Trophoblast cell (in vitro differentiated cells and primary cell): Measurements from ENCODE around the gene ADA.

Source experiments
- DNase-seq, 2 donors: peaks; one replicate each; pipeline ENCODE4 v3.0.0-alpha.2; 2016
- H2AFZ ChIP-seq: 2 replicates; pipeline ENCODE4 v1.6.1; 2013; ENCODE audit warnings: low read length, moderate library complexity, mild to moderate bottlenecking; ENCODE audit not compliant: insufficient read depth, poor library complexity
- H2AK5ac ChIP-seq: 2 replicates; pipeline ENCODE4 v1.6.1; 2013; ENCODE audit warnings: mild to moderate bottlenecking, low read length
- H2BK120ac ChIP-seq: 2 replicates; pipeline ENCODE4 v1.6.1; 2013; ENCODE audit warnings: low read length, mild to moderate bottlenecking, moderate library complexity; ENCODE audit not compliant: insufficient read depth, poor library complexity
- H2BK12ac ChIP-seq: 2 replicates; pipeline ENCODE4 v1.6.1; 2013; ENCODE audit warnings: mild to moderate bottlenecking, low read length, moderate library complexity
- H2BK5ac ChIP-seq: 2 replicates; pipeline ENCODE4 v1.6.1; 2013; ENCODE audit warnings: low read length, low read depth, moderate library complexity, mild to moderate bottlenecking; ENCODE audit not compliant: poor library complexity
- H3K14ac ChIP-seq: 2 replicates; pipeline ENCODE4 v1.6.1; 2013; ENCODE audit warnings: mild to moderate bottlenecking, low read length
- H3K18ac ChIP-seq: 2 replicates; pipeline ENCODE4 v1.6.1; 2013; ENCODE audit warnings: mild to moderate bottlenecking, low read length
- H3K23ac ChIP-seq: 2 replicates; pipeline ENCODE4 v1.6.1; 2013; ENCODE audit warnings: low read length
- H3K27ac ChIP-seq: 2 replicates; pipeline ENCODE4 v1.5.1; 2013; ENCODE audit warnings: low read depth, mild to moderate bottlenecking, inconsistent platforms, low read length, moderate library complexity
- H3K27me3 ChIP-seq: 2 replicates; pipeline ENCODE4 v1.6.1; 2013; ENCODE audit warnings: inconsistent platforms, mild to moderate bottlenecking, low read length, moderate library complexity; ENCODE audit not compliant: insufficient read depth
- H3K36me3 ChIP-seq, 2 experiments: 1 replicate in 1 of 2; 2 replicates in 1 of 2; pipeline ENCODE4 v1.6.1; 2013; ENCODE audit warnings: low read length in 2 of 2, mild to moderate bottlenecking in 2 of 2, moderate library complexity in 1 of 2; ENCODE audit not compliant: insufficient read depth in 2 of 2, control insufficient read depth in 1 of 2
- H3K4ac ChIP-seq: 2 replicates; pipeline ENCODE4 v1.6.1; 2013; ENCODE audit warnings: low read depth, mild to moderate bottlenecking, low read length, moderate library complexity
- H3K4me1 ChIP-seq, 2 experiments: 1 replicate in 1 of 2; 2 replicates in 1 of 2; pipeline ENCODE4 v1.6.1; 2013; ENCODE audit warnings: low read length in 2 of 2, mild to moderate bottlenecking in 2 of 2, moderate library complexity in 1 of 2; ENCODE audit not compliant: insufficient read depth in 2 of 2, control insufficient read depth in 1 of 2
- H3K4me2 ChIP-seq: 2 replicates; pipeline ENCODE4 v1.6.1; 2013; ENCODE audit warnings: inconsistent platforms, mild to moderate bottlenecking, low read length, moderate library complexity
- H3K4me3 ChIP-seq: 2 replicates; pipeline ENCODE4 v1.5.1; 2013; ENCODE audit warnings: mild to moderate bottlenecking, low read depth, low read length, inconsistent platforms
- H3K79me1 ChIP-seq: one replicate; pipeline ENCODE4 v1.6.1; 2013; ENCODE audit warnings: low read length
- H3K79me2 ChIP-seq: 2 replicates; pipeline ENCODE4 v1.6.1; 2013; ENCODE audit warnings: low read length, mild to moderate bottlenecking; ENCODE audit not compliant: control insufficient read depth, insufficient read depth, poor library complexity
- H3K9ac ChIP-seq: 2 replicates; pipeline ENCODE4 v1.6.1; 2013; ENCODE audit warnings: mild to moderate bottlenecking, low read length
- H3K9me3 ChIP-seq: 2 replicates; pipeline ENCODE4 v1.6.1; 2013; ENCODE audit warnings: low read depth, mild to moderate bottlenecking, control low read depth, inconsistent platforms, low read length; ENCODE audit not compliant: insufficient read depth
- H4K12ac ChIP-seq: 2 replicates; pipeline ENCODE4 v1.6.1; 2013; ENCODE audit warnings: low read depth, mild to moderate bottlenecking, low read length, moderate library complexity
- H4K8ac ChIP-seq: 2 replicates; pipeline ENCODE4 v1.6.1; 2013; ENCODE audit warnings: low read depth, mild to moderate bottlenecking, low read length, moderate library complexity
- H4K91ac ChIP-seq: one replicate; pipeline ENCODE4 v1.6.1; 2013; ENCODE audit warnings: low read depth, mild to moderate bottlenecking, low read length, moderate library complexity
- WGBS: extraction: QIAGEN DNeasy Blood & Tissue Kit; methylation state at CpG from one replicate; pipeline ENCODE4 v1.1.7; 2013; ENCODE audit warnings: missing lambda C conversion rate; ENCODE audit not compliant: insufficient read length, insufficient coverage; ENCODE audit errors: extremely low coverage; 5-methylcytosine and 5-hydroxymethylcytosine counted together

Gene ADA

GRCh38 chr20:44633187-44633810 is 18.2 kb downstream of the ADA start:
- Histone ChIP-seq H3K79me2 (no peaks in the 10 kb centered on the region), H3K18ac (no peak overlapping the region), H3K4me2 (no peak overlapping the region), H3K14ac (no peak overlapping the region), H3K4me1 (no peaks in the 10 kb centered on the region), H3K9me3 (peaks cover 3% of the 10 kb centered on the region), H4K8ac (no peak overlapping the region), H4K12ac (no peak overlapping the region), H3K9ac (no peak overlapping the region), H3K23ac (no peak overlapping the region), H3K36me3 (peaks cover 16 to 17% of the 10 kb centered on the region in 2 experiments), H3K4me3 (no peak overlapping the region), H3K4ac (no peak overlapping the region), H3K79me1 (no peaks in the 10 kb centered on the region), H4K91ac (no peak overlapping the region), H2AFZ (no peak overlapping the region), H2AK5ac (no peak overlapping the region), H2BK5ac (no peak overlapping the region), H2BK12ac (no peak overlapping the region), H2BK120ac (no peak overlapping the region), H3K27me3 (no peaks in the 10 kb centered on the region), H3K27ac (no peak overlapping the region)
- WGBS, result no CpG with 5 or more reads among the region's 3 CpGs
- DNase-seq, result no peak

DNA sequence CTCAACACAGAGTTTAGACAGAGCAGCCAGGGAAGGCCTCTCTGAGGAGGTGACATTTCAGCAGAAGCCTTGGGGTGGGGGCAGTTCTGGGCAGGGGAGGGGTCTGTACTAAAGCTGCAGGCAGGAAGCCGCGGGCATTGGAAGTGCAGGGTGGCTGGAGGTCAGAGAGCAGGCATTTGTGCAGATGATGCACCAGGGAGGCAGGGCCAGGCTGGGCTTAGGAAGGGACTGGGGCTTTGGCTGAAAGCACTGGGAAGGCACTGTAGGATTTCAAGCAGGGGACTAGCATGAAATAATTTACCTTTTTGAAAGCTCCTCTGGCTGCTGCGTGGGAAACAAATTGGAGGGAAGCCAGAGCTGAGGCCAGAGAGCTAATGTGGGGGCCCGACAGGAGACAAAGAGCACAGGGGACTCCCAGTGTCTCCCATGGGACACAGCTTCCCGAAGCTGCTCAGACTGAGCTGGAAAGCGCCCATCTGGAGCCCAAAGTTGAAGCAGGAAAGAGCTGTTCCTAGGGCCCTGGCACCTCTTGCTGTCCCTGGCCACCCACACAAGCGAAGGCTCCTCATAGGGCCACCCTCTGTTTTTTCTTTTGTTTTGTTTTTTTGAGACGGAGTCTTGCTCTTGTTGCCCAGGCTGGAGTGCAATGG is 19.3 kb downstream of the ADA start:
- no peaks in the 10 kb centered on the region for H3K4me1 ChIP-seq
- H4K91ac ChIP-seq, result no peak overlapping the region
- H3K9ac ChIP-seq, result no peak overlapping the region
- H3K27me3 ChIP-seq, result no peaks in the 10 kb centered on the region
- H3K36me3 ChIP-seq, result peaks cover 17 to 19% of the 10 kb centered on the region in 2 experiments
- no peak overlapping the region for H3K23ac ChIP-seq
- no peak overlapping the region for H3K4ac ChIP-seq
- no peak overlapping the region for H2BK5ac ChIP-seq
- DNase-seq, result no peak
- H3K79me2 ChIP-seq, result no peaks in the 10 kb centered on the region
- no peak overlapping the region for H3K14ac ChIP-seq
- no peak overlapping the region for H2AK5ac ChIP-seq
- no peak overlapping the region for H3K18ac ChIP-seq
- H3K9me3 ChIP-seq, result peaks cover 3% of the 10 kb centered on the region
- H2AFZ ChIP-seq, result no peak overlapping the region
- H4K12ac ChIP-seq, result no peak overlapping the region
- no peak overlapping the region for H2BK12ac ChIP-seq
- H3K27ac ChIP-seq, result no peak overlapping the region
- WGBS, result no CpG with 5 or more reads among the region's 8 CpGs
- no peak overlapping the region for H3K4me2 ChIP-seq
- H4K8ac ChIP-seq, result no peak overlapping the region
- no peak overlapping the region for H3K4me3 ChIP-seq
- no peak overlapping the region for H2BK120ac ChIP-seq
- H3K79me1 ChIP-seq, result no peaks in the 10 kb centered on the region

GRCh38 chr20:44630297-44630696 is 21.2 kb downstream of the ADA start:
- H3K4me2 ChIP-seq, result no peak overlapping the region
- no peak overlapping the region for H3K4ac ChIP-seq
- no peak overlapping the region for H3K18ac ChIP-seq
- H3K27ac ChIP-seq, result no peak overlapping the region
- no peak overlapping the region for H3K4me3 ChIP-seq
- WGBS, result no CpG with 5 or more reads among the region's 5 CpGs
- peaks cover 12 to 17% of the 10 kb centered on the region in 2 experiments for H3K36me3 ChIP-seq
- no peak overlapping the region for H2AK5ac ChIP-seq
- no peak overlapping the region for H3K9ac ChIP-seq
- no peak overlapping the region for H2BK12ac ChIP-seq
- no peaks in the 10 kb centered on the region for H3K79me1 ChIP-seq
- no peak overlapping the region for H2AFZ ChIP-seq
- no peaks in the 10 kb centered on the region for H3K4me1 ChIP-seq
- no peak overlapping the region for H4K91ac ChIP-seq
- H3K79me2 ChIP-seq, result no peaks in the 10 kb centered on the region
- no peak overlapping the region for H3K14ac ChIP-seq
- H2BK120ac ChIP-seq, result no peak overlapping the region
- no peaks in the 10 kb centered on the region for H3K27me3 ChIP-seq
- H3K23ac ChIP-seq, result no peak overlapping the region
- H4K8ac ChIP-seq, result no peak overlapping the region
- DNase-seq, result no peak
- peaks cover 3% of the 10 kb centered on the region for H3K9me3 ChIP-seq
- H2BK5ac ChIP-seq, result no peak overlapping the region
- H4K12ac ChIP-seq, result no peak overlapping the region

DNA sequence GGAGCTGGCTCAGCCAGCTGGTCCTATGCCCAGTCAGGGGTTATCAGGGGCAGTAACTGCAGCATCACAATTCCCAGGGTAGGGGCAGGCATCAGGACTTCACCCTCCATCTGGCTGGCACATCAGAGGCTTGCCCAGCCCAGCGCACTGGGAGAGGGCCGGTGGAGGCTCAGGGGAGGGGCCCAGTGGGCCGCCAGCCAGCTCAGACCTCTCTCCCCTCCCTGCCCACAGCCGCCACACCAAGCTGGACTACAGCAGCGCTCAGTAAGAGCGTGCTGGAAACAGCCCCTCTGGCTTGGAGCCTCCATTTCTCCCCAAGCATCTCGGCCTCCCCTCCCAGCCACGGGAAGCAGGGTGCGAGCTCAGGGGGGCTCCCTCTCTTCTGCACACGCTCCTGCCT is 22.0 kb downstream of the ADA start:
- no peak overlapping the region for H3K27ac ChIP-seq
- no peak overlapping the region for H3K23ac ChIP-seq
- H3K4me2 ChIP-seq, result no peak overlapping the region
- no peak overlapping the region for H2BK12ac ChIP-seq
- no peak overlapping the region for H3K9ac ChIP-seq
- H3K4me3 ChIP-seq, result no peak overlapping the region
- H3K14ac ChIP-seq, result no peak overlapping the region
- no peak overlapping the region for H4K12ac ChIP-seq
- no peaks in the 10 kb centered on the region for H3K4me1 ChIP-seq
- no peak for DNase-seq
- no peak overlapping the region for H4K8ac ChIP-seq
- H4K91ac ChIP-seq, result no peak overlapping the region
- peaks cover 5 to 10% of the 10 kb centered on the region in 2 experiments for H3K36me3 ChIP-seq
- no CpG with 5 or more reads among the region's 10 CpGs for WGBS
- no peak overlapping the region for H2AFZ ChIP-seq
- H3K27me3 ChIP-seq, result no peaks in the 10 kb centered on the region
- no peaks in the 10 kb centered on the region for H3K79me1 ChIP-seq
- no peak overlapping the region for H2BK120ac ChIP-seq
- H3K18ac ChIP-seq, result no peak overlapping the region
- peaks cover 3% of the 10 kb centered on the region for H3K9me3 ChIP-seq
- H3K79me2 ChIP-seq, result no peaks in the 10 kb centered on the region
- no peak overlapping the region for H2BK5ac ChIP-seq
- H2AK5ac ChIP-seq, result no peak overlapping the region
- no peak overlapping the region for H3K4ac ChIP-seq
